Testis (tissue), 2 donors: Measurements from ENCODE around the gene EVC2.

Experiments
- POLR2A ChIP-seq: fragments of 450-650 bp; IDR thresholded peaks from one replicate; pipeline ENCODE4 v1.6.1; 2017; ENCODE audit warnings: antibody characterized with exemption, mild to moderate bottlenecking, moderate library complexity
- TF ChIP-seq, protein P1 (sequence below), 3 experiments: fragments of 450-650 bp in 2 of 3; fragments of 200-600 bp in 1 of 3; sonication (generic) in 1 of 3; IDR thresholded peaks; one replicate each; pipeline ENCODE4 v1.5.1; 2016 to 2019; ENCODE audit warnings: antibody characterized with exemption in 3 of 3, mild to moderate bottlenecking in 2 of 3, moderate library complexity in 1 of 3

DNA sequence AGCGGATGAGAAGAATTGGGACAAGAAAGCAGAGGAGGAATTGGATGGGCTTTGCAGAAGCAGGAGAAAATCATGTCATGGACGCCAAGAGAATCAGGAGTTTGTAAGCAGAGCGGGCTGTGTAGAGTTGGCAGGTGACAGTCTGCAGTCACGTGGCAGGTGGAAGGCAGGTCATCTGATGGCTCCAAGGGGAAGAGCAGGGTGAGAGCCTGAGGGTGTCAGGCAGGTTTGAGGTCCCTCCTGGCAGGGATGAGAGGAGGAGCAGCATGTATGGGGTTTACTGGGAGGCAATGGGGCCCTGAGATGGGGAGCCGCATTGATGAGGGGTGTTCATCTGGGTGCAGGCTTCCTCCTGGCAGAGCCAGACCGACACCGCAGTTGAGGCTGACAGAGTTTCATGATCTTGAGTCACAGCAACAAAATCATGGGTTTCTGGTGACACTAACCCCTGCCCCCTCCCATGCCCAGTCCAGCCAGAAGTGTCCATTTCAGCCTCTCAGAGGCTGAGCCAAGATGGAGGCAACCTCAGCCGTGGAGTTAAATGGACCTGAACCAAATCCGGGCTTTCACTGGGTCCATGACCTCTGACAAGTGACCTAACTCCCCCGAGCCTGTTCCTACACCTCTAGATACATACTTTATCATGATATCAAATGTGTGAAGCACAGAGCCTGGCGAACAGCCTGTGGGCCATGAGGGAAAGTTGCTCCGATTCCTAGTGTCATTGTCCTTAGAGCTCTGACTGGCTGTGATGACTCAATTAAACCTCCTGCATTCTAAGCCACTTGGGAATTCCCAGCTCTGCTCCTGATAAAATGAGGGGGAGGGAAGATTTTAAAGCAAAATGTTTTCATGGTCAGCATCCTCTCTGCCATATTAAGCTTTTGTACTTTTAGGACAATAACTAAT lies 38.7 kb upstream of the EVC2 start:
- TF ChIP-seq, protein P1, sequence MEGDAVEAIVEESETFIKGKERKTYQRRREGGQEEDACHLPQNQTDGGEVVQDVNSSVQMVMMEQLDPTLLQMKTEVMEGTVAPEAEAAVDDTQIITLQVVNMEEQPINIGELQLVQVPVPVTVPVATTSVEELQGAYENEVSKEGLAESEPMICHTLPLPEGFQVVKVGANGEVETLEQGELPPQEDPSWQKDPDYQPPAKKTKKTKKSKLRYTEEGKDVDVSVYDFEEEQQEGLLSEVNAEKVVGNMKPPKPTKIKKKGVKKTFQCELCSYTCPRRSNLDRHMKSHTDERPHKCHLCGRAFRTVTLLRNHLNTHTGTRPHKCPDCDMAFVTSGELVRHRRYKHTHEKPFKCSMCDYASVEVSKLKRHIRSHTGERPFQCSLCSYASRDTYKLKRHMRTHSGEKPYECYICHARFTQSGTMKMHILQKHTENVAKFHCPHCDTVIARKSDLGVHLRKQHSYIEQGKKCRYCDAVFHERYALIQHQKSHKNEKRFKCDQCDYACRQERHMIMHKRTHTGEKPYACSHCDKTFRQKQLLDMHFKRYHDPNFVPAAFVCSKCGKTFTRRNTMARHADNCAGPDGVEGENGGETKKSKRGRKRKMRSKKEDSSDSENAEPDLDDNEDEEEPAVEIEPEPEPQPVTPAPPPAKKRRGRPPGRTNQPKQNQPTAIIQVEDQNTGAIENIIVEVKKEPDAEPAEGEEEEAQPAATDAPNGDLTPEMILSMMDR (IDR thresholded peaks at IDR 0.05): no peak
- no peak for TF ChIP-seq POLR2A
